Gastroesophageal sphincter (tissue), 3 donors: ENCODE data around the gene CSPG4.

Experiments
- CTCF ChIP-seq, 4 experiments: fragments of 200-600 bp in 2 of 4; fragments of 450-650 bp in 2 of 4; sonication (generic) in 1 of 4; IDR thresholded peaks; one replicate each; pipeline ENCODE4 v1.5.1; 2017 to 2019; ENCODE audit warnings: antibody characterized with exemption in 4 of 4, mild to moderate bottlenecking in 2 of 4, moderate library complexity in 2 of 4
- EP300 ChIP-seq: sonication (generic); formaldehyde crosslinking; IDR thresholded peaks from one replicate; pipeline ENCODE4 v1.6.1; 2017; ENCODE audit warnings: antibody characterized with exemption, mild to moderate bottlenecking
- POLR2A ChIP-seq, 2 donors: fragments of 450-650 bp; IDR thresholded peaks; one replicate each; pipeline ENCODE4 v1.6.1; 2017; ENCODE audit warnings: antibody characterized with exemption in 2 of 2, mild to moderate bottlenecking in 2 of 2, moderate library complexity in 1 of 2
- POLR2AphosphoS5 ChIP-seq: sonication (generic); formaldehyde crosslinking; IDR thresholded peaks from one replicate; pipeline ENCODE4 v1.6.1; 2017; ENCODE audit warnings: antibody characterized with exemption

GRCh38 chr15:75745305-75745704 lies 32.7 kb upstream of the CSPG4 start:
- TF ChIP-seq CTCF (IDR thresholded peaks at IDR 0.05) (no peak), POLR2A (IDR thresholded peaks at IDR 0.05) (no peak), EP300 (no peak), POLR2AphosphoS5 (no peak)
